ENCODE results near the gene MRPS34. TPM values are rescaled to one million over a fixed set of nuclear protein-coding genes. Genes with fewer than 3 reads are reported as not detected.

Gene MRPS34
- total RNA-seq, 1 donor from 2014 or later = 58.0 TPM

- intact Hi-C loops (cut with DNase I) = no loop called here
- H3K27me3 ChIP-seq (ENCODE audit: low read depth) = no peaks in the 10 kb centered on the region
- no peak overlapping the region for H3K27ac ChIP-seq
- H3K36me3 ChIP-seq = peaks cover 80% of the 10 kb centered on the region
- no peak for ATAC-seq
- DNase-seq = no peak
- no peak overlapping the region for H3K4me3 ChIP-seq
- H3K4me1 ChIP-seq = no peaks in the 10 kb centered on the region
- no peaks in the 10 kb centered on the region for H3K9me3 ChIP-seq
- no peak for TF ChIP-seq CTCF (IDR thresholded peaks at IDR 0.05)
Measured at GRCh38 chr16:1751946-1752345, 21.0 kb downstream of the MRPS34 start.

- ATAC-seq = peak in 1 of 2 donors; percentile 6
Measured at GRCh38 chr16:1749152-1750117, 23.5 kb downstream of the MRPS34 start.

DNA sequence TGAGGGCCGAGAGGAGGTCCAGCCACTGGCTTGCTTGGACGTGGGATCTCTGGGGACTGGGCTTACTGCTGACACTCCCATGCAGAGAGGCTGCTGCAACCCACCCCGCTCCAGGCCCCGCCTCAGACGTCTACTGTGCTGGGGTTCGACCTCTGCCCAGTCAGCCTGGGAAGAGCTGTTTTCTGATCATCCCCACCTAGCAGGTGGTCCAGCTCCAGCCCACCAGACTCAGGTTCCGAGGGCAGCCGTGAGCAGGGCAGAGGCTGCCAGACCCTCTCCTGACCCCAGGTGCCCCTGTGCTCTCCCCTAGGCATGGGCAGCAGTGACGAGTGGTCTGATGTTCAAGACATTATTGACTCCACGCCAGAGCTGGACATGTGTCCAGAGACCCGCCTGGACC lies 25.0 kb downstream of the MRPS34 start:
- ATAC-seq (no peak), DNase-seq (no peak)
- intact Hi-C loops (cut with DNase I) = no loop called here
- Histone ChIP-seq H3K4me3 (no peak overlapping the region), H3K4me1 (no peaks in the 10 kb centered on the region), H3K36me3 (peaks cover 98% of the 10 kb centered on the region), H3K27me3 (ENCODE audit: low read depth) (no peaks in the 10 kb centered on the region), H3K9me3 (no peaks in the 10 kb centered on the region), H3K27ac (no peak overlapping the region)
- no peak for TF ChIP-seq CTCF (IDR thresholded peaks at IDR 0.05)

More at GRCh38 chr16:1749152-1750117, 23.5 kb downstream of the MRPS34 start:
- TF ChIP-seq CTCF (IDR thresholded peaks at IDR 0.05) = no peak
- Histone ChIP-seq H3K27me3 (ENCODE audit: low read depth) (no peaks in the 10 kb centered on the region), H3K9me3 (no peaks in the 10 kb centered on the region), H3K4me3 (no peak overlapping the region), H3K36me3 (peaks cover 94% of the 10 kb centered on the region), H3K27ac (no peak overlapping the region), H3K4me1 (no peaks in the 10 kb centered on the region)
- DNase-seq = no peak
- intact Hi-C loops (cut with DNase I) = no loop called here

DNA sequence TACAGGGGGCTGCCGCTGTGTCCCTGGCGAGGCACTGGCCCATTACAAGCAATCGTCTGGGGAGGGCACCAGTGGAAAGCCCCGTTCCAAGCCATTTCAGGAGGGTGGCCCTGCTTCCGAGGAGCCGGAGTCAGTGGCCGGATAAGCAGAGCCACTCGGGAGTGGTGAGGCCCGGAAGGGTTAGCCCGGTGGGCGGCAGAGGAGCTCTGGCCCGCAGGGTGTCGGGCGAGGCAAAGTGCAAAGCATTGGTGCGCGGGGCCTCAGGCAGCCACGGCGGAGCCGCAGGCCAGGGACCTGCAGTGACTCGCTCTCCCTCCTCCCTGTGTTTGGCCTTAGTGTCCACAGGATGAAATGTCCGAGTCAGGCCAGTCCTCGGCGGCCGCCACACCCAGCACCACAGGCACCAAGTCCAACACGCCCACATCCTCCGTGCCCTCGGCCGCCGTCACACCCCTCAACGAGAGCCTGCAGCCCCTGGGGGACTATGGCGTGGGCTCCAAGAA lies 26.2 kb downstream of the MRPS34 start:
- Histone ChIP-seq H3K27ac (no peak overlapping the region), H3K4me3 (no peak overlapping the region), H3K27me3 (ENCODE audit: low read depth) (no peaks in the 10 kb centered on the region), H3K4me1 (no peaks in the 10 kb centered on the region), H3K36me3 (peaks cover 92% of the 10 kb centered on the region), H3K9me3 (no peaks in the 10 kb centered on the region)
- no peak for TF ChIP-seq CTCF (IDR thresholded peaks at IDR 0.05)
- no peak for DNase-seq
- no peak for ATAC-seq
- intact Hi-C loops (cut with DNase I) = no loop called here

GRCh38 chr16:1745900-1746692 lies 26.8 kb downstream of the MRPS34 start:
- no peak for DNase-seq
- no peak overlapping the region for H3K4me3 ChIP-seq
- intact Hi-C loops (cut with DNase I) = no loop called here
- no peak for TF ChIP-seq CTCF (IDR thresholded peaks at IDR 0.05)
- no peaks in the 10 kb centered on the region for H3K27me3 ChIP-seq (ENCODE audit: low read depth)
- no peak for ATAC-seq
- H3K9me3 ChIP-seq = no peaks in the 10 kb centered on the region
- H3K27ac ChIP-seq = no peak overlapping the region
- H3K36me3 ChIP-seq = peaks cover 92% of the 10 kb centered on the region
- no peaks in the 10 kb centered on the region for H3K4me1 ChIP-seq
